Lung (tissue), 12 donors: ENCODE results near the gene TMEM221. TPM values are rescaled to one million over a fixed set of nuclear protein-coding genes. Genes with fewer than 3 reads are reported as not detected.

Experiments used
- ATAC-seq: fragments of 200-7000 bp; cut with Tn5 transposase; one replicate; pipeline ENCODE4 v1.9.1; 2020; ENCODE audit warnings: moderate number of reproducible peaks; ENCODE audit not compliant: insufficient read depth, low FRiP score
- DNase-seq, 3 donors: peaks; one replicate each; pipeline ENCODE4 v3.0.0-alpha.2; 2013 to 2017
- H3K27ac ChIP-seq, 2 donors: one replicate each; pipeline ENCODE4 v1.5.1; 2013; ENCODE audit warnings: mild to moderate bottlenecking in 2 of 2, moderate library complexity in 2 of 2, control low read depth in 1 of 2, inconsistent platforms in 1 of 2, low read depth in 1 of 2, low read length in 1 of 2
- H3K27me3 ChIP-seq, 3 donors: one replicate each; pipeline ENCODE4 v1.5.1; 2013; ENCODE audit warnings: low read length in 2 of 3; ENCODE audit not compliant: control insufficient read depth in 3 of 3, insufficient read depth in 3 of 3
- H3K36me3 ChIP-seq, 4 donors: one replicate each; pipeline ENCODE4 v1.5.1; 2013; ENCODE audit warnings: low read length in 4 of 4, mild to moderate bottlenecking in 1 of 4, moderate library complexity in 1 of 4; ENCODE audit not compliant: control insufficient read depth in 4 of 4, insufficient read depth in 4 of 4
- H3K4me1 ChIP-seq, 5 donors: one replicate each; pipeline ENCODE4 v1.5.1; 2013; ENCODE audit warnings: low read length in 5 of 5, mild to moderate bottlenecking in 2 of 5, moderate library complexity in 1 of 5; ENCODE audit not compliant: control insufficient read depth in 5 of 5, insufficient read depth in 5 of 5
- H3K4me3 ChIP-seq: one replicate; pipeline ENCODE4 v1.5.1; 2013; ENCODE audit warnings: mild to moderate bottlenecking, control low read depth, moderate library complexity
- H3K9ac ChIP-seq, 2 donors: one replicate each; pipeline ENCODE4 v1.5.1; 2013; ENCODE audit warnings: low read length in 2 of 2, control low read depth in 1 of 2; ENCODE audit not compliant: insufficient read depth in 1 of 2
- H3K9me3 ChIP-seq, 4 donors: one replicate each; pipeline ENCODE4 v1.5.1; 2013; ENCODE audit warnings: low read length in 3 of 4, mild to moderate bottlenecking in 1 of 4, moderate library complexity in 1 of 4; ENCODE audit not compliant: control insufficient read depth in 4 of 4, insufficient read depth in 3 of 4
- WGBS, 2 donors: extraction: QIAGEN DNeasy Blood & Tissue Kit; methylation state at CpG; one replicate each; pipeline ENCODE4 v1.1.7; 2013; 5-methylcytosine and 5-hydroxymethylcytosine counted together
- polyA plus RNA-seq, 2 donors: library from polyadenylated mRNA; stranded (reverse); fragments of 200-250 nt; gene quantifications; one replicate each; pipeline ENCODE4 v1.2.1, GENCODE V29; 2013
- total RNA-seq, 2 donors: library from RNA; depleted of rRNA in 1 of 2; stranded (reverse); fragments of >200 nt in 1 of 2; gene quantifications; one replicate each; pipeline ENCODE4 v1.2.1, GENCODE V29; 2014 to 2021
- TF ChIP-seq, protein P1 (sequence below): IDR thresholded peaks from 2 replicates; pipeline ENCODE4 v1.5.1; 2012; ENCODE audit warnings: mild to moderate bottlenecking; ENCODE audit errors: control extremely low read depth, extremely low read depth
- donor health status: control.
- donor health status: control.
- donor health status: Bipolar disorder and iron deficiency.
- donor health status: healthy.
- donor health status: DM: yes; HTN: yes; CAD: no.

TMEM221 gene
- total and polyA plus RNA-seq, 4 donors: 0.06 to 0.57 (median 0.10) TPM

DNA sequence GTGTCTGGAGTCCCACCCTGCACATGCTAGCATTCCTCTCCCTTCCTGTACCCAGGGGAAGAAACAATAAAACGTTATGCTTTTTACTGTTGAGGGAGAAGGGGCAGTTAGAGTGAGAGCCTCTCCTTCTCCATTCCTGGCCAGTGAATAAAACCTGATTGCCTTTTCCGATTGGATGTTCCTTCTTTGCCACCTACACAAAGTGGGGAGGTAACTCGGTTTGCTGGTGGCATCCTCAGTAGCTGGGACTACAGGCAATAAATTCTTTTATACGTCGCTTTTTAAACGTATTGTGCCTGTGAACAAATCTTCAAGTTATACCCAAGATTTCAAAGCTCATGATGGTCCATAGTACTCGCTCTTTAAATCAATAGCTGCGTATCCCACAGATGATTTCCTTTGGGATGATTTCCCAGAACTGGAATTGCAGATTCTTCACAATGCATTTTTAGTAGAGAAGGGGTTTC is 29.3 kb downstream of the TMEM221 start:
- WGBS, 2 donors: 22 to 26% methylated on average over 8 of the region's 8 CpGs
- Histone ChIP-seq H3K36me3 (peaks cover 0 to 7% (median 3%) of the 10 kb centered on the region in 4 donors), H3K9ac (peak overlapping the region in 1 of 2 donors; percentile 89), H3K27ac (peak overlapping the region; percentile 75 to 80), H3K4me3 (no peak overlapping the region), H3K27me3 (no peaks in the 10 kb centered on the region), H3K4me1 (peaks cover 2 to 14% (median 4%) of the 10 kb centered on the region in 5 donors), H3K9me3 (no peaks in the 10 kb centered on the region)
- no peak for ATAC-seq
- TF ChIP-seq, protein P1, sequence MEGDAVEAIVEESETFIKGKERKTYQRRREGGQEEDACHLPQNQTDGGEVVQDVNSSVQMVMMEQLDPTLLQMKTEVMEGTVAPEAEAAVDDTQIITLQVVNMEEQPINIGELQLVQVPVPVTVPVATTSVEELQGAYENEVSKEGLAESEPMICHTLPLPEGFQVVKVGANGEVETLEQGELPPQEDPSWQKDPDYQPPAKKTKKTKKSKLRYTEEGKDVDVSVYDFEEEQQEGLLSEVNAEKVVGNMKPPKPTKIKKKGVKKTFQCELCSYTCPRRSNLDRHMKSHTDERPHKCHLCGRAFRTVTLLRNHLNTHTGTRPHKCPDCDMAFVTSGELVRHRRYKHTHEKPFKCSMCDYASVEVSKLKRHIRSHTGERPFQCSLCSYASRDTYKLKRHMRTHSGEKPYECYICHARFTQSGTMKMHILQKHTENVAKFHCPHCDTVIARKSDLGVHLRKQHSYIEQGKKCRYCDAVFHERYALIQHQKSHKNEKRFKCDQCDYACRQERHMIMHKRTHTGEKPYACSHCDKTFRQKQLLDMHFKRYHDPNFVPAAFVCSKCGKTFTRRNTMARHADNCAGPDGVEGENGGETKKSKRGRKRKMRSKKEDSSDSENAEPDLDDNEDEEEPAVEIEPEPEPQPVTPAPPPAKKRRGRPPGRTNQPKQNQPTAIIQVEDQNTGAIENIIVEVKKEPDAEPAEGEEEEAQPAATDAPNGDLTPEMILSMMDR: no peak
- no peak for DNase-seq

DNA sequence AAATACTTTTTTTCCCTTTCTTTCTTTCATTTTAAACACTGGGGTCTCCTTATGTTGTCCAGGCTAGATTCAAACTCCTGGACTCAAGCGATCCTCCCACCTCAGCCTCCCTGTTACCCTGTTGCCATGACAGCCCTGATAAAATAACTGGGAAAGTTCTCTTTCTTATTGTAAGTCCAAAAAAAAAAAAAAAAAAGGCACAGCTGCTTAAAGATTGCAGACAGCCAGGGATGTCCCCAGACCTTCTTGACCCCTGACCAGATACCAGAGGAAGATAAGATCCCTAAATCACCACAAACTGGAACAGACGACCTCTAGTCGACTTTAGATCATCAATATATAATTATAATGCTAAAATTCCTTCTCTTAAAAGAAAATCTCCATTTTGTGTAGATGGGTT is 29.8 kb downstream of the TMEM221 start:
- Histone ChIP-seq H3K9me3 (no peaks in the 10 kb centered on the region), H3K27me3 (no peaks in the 10 kb centered on the region), H3K36me3 (peaks cover 0 to 7% (median 3%) of the 10 kb centered on the region in 4 donors), H3K4me1 (peaks cover 2 to 14% (median 4%) of the 10 kb centered on the region in 5 donors), H3K9ac (no peak overlapping the region), H3K27ac (no peak overlapping the region), H3K4me3 (no peak overlapping the region)
- DNase-seq (no peak), ATAC-seq (no peak)
- TF ChIP-seq, protein P1: no peak
- 68 to 83% methylated on average over 3 of the region's 3 CpGs for WGBS, 2 donors

DNA sequence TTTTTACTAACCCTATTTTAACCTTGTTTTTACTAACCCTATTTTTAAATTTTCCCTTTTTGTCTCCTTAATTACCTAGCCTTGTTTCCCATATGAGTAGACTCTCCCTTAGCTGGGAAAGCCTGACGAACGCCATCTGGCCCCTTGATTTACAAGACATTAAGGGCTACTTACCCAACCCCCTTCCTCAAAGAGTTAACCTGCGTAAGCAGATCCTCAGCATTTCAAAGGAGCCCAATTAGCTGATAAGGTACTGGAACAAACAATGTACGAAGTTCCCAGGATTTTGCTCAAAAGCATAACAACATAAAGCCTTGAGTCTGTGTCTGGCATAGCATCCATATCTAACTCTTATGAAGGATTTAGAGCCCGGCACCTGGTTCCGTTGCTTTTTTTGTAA is 33.3 kb downstream of the TMEM221 start:
- H3K4me3 ChIP-seq: no peak overlapping the region
- WGBS, 2 donors: 65 to 79% methylated on average over 6 of the region's 6 CpGs
- ATAC-seq: no peak
- H3K27me3 ChIP-seq: no peaks in the 10 kb centered on the region
- H3K36me3 ChIP-seq: peaks cover 0 to 2% (median 0%) of the 10 kb centered on the region in 4 donors
- H3K9ac ChIP-seq: no peak overlapping the region
- H3K9me3 ChIP-seq: no peaks in the 10 kb centered on the region
- no peak for DNase-seq
- peaks cover 3 to 17% (median 4%) of the 10 kb centered on the region in 5 donors for H3K4me1 ChIP-seq
- TF ChIP-seq, protein P1: no peak
- no peak overlapping the region for H3K27ac ChIP-seq

DNA sequence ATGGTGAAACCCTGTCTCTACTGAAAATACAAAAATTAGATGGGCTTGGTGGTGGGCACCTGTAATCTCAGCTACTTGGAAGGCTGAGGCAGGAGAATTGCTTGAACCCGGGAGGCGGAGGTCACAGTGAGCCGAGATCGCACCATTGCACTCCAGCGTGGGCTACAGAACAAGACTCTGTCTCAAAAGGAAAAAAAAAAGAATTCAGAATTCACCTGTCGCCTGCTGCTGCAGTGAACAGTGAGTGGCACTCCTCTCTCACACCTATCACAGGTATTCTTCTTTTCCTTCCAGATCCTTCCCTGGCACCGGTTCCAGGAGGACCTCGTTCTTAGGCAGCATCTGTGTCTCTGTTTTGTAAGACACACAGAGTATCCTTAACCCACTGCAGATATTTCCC is 34.4 kb downstream of the TMEM221 start:
- Histone ChIP-seq H3K9me3 (no peaks in the 10 kb centered on the region), H3K4me3 (no peak overlapping the region), H3K4me1 (peaks cover 2 to 14% (median 4%) of the 10 kb centered on the region in 5 donors), H3K36me3 (peaks cover 0 to 2% (median 0%) of the 10 kb centered on the region in 4 donors), H3K27ac (no peak overlapping the region), H3K9ac (no peak overlapping the region), H3K27me3 (no peaks in the 10 kb centered on the region)
- DNase-seq: no peak
- TF ChIP-seq, protein P1: no peak
- no peak for ATAC-seq
- WGBS, 2 donors: 89 to 94% methylated on average over 8 of the region's 8 CpGs
